HFFc6 (cell line): ENCODE data around the gene CISD3. TPM values are rescaled to one million over a fixed set of nuclear protein-coding genes. Genes with fewer than 3 reads are reported as not detected.

Source experiments
- DNase-seq: peaks from one replicate; pipeline ENCODE4 v3.0.0-alpha.2; 2018
- H3K27ac Mint-ChIP-seq: 2 replicates; pipeline ENCODE4 v1.8.0; 2020; ENCODE audit warnings: mild to moderate bottlenecking, mixed read lengths
- H3K27me3 Mint-ChIP-seq: 2 replicates; pipeline ENCODE4 v1.8.0; 2021; ENCODE audit warnings: mild to moderate bottlenecking, moderate library complexity, mixed read lengths; ENCODE audit not compliant: insufficient read depth
- H3K36me3 Mint-ChIP-seq: 2 replicates; pipeline ENCODE4 v1.8.0; 2021; ENCODE audit warnings: low read depth, mixed read lengths
- H3K4me1 Mint-ChIP-seq: 2 replicates; pipeline ENCODE4 v1.8.0; 2020; ENCODE audit warnings: low read depth, mixed read lengths
- H3K4me3 Mint-ChIP-seq: 2 replicates; pipeline ENCODE4 v1.8.0; 2020; ENCODE audit warnings: mild to moderate bottlenecking, moderate library complexity, mixed read lengths
- H3K9me3 Mint-ChIP-seq: 2 replicates; pipeline ENCODE4 v1.8.0; 2020; ENCODE audit warnings: mild to moderate bottlenecking, mixed read lengths
- total RNA-seq, 6 experiments: library from RNA; stranded (reverse); fragmentation: NEBNext Ultra II Directional; extraction: Animal tissue kit (Norgen Biotek cat#: 25700); gene quantifications; 2 replicates in 1 of 6; 3 replicates in 5 of 6; pipeline ENCODE4 v1.2.3, GENCODE V29; 2021
- TF ChIP-seq, protein P1 (sequence below): fragments of 200-600 bp; sonication (generic); IDR thresholded peaks from 2 replicates; pipeline ENCODE4 v1.5.0; 2021; ENCODE audit warnings: antibody characterized with exemption, mild to moderate bottlenecking

CISD3 gene
- total RNA-seq, 6 experiments from 2014 or later: 35.0 to 38.7 (median 36.6) TPM

- Mint-ChIP-seq H3K36me3 (peaks cover 6% of the 10 kb centered on the region), H3K4me3 (no peak overlapping the region), H3K27me3 (no peaks in the 10 kb centered on the region), H3K9me3 (no peaks in the 10 kb centered on the region), H3K4me1 (peaks cover 15% of the 10 kb centered on the region), H3K27ac (no peak overlapping the region)
- TF ChIP-seq, protein P1, sequence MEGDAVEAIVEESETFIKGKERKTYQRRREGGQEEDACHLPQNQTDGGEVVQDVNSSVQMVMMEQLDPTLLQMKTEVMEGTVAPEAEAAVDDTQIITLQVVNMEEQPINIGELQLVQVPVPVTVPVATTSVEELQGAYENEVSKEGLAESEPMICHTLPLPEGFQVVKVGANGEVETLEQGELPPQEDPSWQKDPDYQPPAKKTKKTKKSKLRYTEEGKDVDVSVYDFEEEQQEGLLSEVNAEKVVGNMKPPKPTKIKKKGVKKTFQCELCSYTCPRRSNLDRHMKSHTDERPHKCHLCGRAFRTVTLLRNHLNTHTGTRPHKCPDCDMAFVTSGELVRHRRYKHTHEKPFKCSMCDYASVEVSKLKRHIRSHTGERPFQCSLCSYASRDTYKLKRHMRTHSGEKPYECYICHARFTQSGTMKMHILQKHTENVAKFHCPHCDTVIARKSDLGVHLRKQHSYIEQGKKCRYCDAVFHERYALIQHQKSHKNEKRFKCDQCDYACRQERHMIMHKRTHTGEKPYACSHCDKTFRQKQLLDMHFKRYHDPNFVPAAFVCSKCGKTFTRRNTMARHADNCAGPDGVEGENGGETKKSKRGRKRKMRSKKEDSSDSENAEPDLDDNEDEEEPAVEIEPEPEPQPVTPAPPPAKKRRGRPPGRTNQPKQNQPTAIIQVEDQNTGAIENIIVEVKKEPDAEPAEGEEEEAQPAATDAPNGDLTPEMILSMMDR: no peak
- DNase-seq: no peak
Measured at GRCh38 chr17:38709864-38710603, 20.1 kb upstream of the CISD3 start.

DNA sequence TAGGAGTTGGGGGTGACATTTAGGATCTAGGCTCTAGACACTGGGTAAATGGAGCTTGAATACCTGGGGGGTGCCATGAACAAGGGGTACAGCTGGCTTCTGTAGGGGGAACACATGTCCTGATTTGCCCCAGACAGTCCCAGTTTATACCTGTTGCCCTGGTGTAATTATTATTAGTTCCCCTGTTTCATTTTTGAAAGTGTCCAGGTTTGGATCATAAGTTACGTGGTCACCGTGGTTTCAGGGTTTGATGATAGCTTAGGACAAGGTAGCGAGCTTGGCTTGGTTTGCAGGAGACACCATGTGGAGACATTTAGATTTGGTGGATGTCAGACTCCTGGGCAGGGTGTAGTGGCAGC, 19.6 kb upstream of the CISD3 start:
- no peaks in the 10 kb centered on the region; the same call in 1 of the 2 replicates for H3K27me3 Mint-ChIP-seq
- no peak for DNase-seq
- TF ChIP-seq, protein P1: no peak
- H3K4me3 Mint-ChIP-seq: no peak overlapping the region
- no peak overlapping the region for H3K27ac Mint-ChIP-seq
- H3K9me3 Mint-ChIP-seq: no peaks in the 10 kb centered on the region
- H3K4me1 Mint-ChIP-seq: peaks cover 15% of the 10 kb centered on the region
- peaks cover 6% of the 10 kb centered on the region for H3K36me3 Mint-ChIP-seq

DNA sequence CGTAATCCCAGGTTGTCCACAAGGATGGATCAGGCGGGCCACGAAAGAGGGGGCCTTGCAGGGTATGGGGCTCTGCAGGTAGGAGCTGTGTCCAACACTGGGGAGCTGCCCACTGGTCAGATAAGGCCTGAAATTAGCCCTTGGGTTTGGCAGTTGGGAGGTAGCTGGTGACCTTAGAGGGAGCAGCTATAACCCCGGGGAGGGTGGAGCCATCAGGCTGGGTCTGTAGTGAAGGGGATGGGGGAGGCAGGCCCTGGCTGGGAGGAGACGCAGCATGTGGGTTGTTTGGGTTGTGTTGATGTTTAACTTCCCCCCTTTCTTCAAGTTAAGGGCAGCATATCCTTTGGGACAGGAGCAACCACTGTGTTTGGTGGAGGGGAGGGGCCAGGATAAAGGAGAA, 19.2 kb upstream of the CISD3 start:
- TF ChIP-seq, protein P1: no peak
- no peak overlapping the region for H3K4me3 Mint-ChIP-seq
- H3K27me3 Mint-ChIP-seq: no peaks in the 10 kb centered on the region; the same call in 1 of the 2 replicates
- H3K36me3 Mint-ChIP-seq: peaks cover 10% of the 10 kb centered on the region
- peaks cover 15% of the 10 kb centered on the region for H3K4me1 Mint-ChIP-seq
- DNase-seq: no peak
- no peak overlapping the region for H3K27ac Mint-ChIP-seq
- H3K9me3 Mint-ChIP-seq: no peaks in the 10 kb centered on the region

GRCh38 chr17:38711792-38712571, 18.2 kb upstream of the CISD3 start:
- Mint-ChIP-seq H3K9me3 (no peaks in the 10 kb centered on the region), H3K36me3 (peaks cover 11% of the 10 kb centered on the region), H3K4me1 (peaks cover 5% of the 10 kb centered on the region), H3K27ac (no peak overlapping the region), H3K27me3 (no peaks in the 10 kb centered on the region; the same call in 1 of the 2 replicates), H3K4me3 (no peak overlapping the region)
- no peak for DNase-seq
- TF ChIP-seq, protein P1: no peak

GRCh38 chr17:38712593-38712992, 17.5 kb upstream of the CISD3 start:
- DNase-seq: no peak
- Mint-ChIP-seq H3K27ac (no peak overlapping the region), H3K36me3 (peaks cover 13% of the 10 kb centered on the region), H3K27me3 (no peaks in the 10 kb centered on the region; the same call in 1 of the 2 replicates), H3K4me3 (no peak overlapping the region), H3K4me1 (no peaks in the 10 kb centered on the region), H3K9me3 (no peaks in the 10 kb centered on the region)
- TF ChIP-seq, protein P1: no peak
